Endothelial cell of umbilical vein (primary cell): Measurements from ENCODE around the gene ERLEC1. TPM values are rescaled to one million over a fixed set of nuclear protein-coding genes. Genes with fewer than 3 reads are reported as not detected.

Experiments
- BruUV-seq: library from RNA; stranded (reverse); fragments of 400-500 nt; replicated peaks from 2 replicates; lab custom pipeline; 2021; lab: Mats Ljungman, UMichigan
- CTCF ChIA-PET: fragments of 300-600, 350-600 bp; sonication (Branson Sonifier 250); formaldehyde crosslinking; loops from one replicate; lab custom pipeline; 2021; ENCODE audit warnings: antibody characterized with exemption, inconsistent platforms; lab: Charles Lee
- POLR2A ChIA-PET: fragments of 300-600, 350-600 bp; sonication (Branson Sonifier 250); formaldehyde crosslinking; loops from one replicate; lab custom pipeline; 2021; ENCODE audit warnings: antibody characterized with exemption, inconsistent platforms; lab: Charles Lee
- DNase-seq: peaks from one replicate; pipeline ENCODE4 v3.0.0-alpha.2; 2011; ENCODE audit warnings: low read depth, low spot score
- FAIRE-seq: peaks from 2 replicates; lab custom pipeline; 2011; peaks lifted over from hg19 to GRCh38; lab: Jason Lieb, UNC
- H2AFZ ChIP-seq: 2 replicates; pipeline ENCODE4 v1.6.0; 2012; ENCODE audit warnings: low read depth, low read length, control low read depth, inconsistent platforms
- H3K27ac ChIP-seq: 2 replicates; pipeline ENCODE4 v1.5.1; 2011; ENCODE audit warnings: low read depth, mild to moderate bottlenecking, control low read depth, low read length, moderate library complexity; ENCODE audit not compliant: insufficient read depth
- H3K27me3 ChIP-seq, 2 experiments: 2 replicates each; pipeline versions ENCODE4 v1.6.0 to v1.6.1; 2011; ENCODE audit warnings: low read length in 2 of 2, mixed read lengths in 1 of 2; ENCODE audit not compliant: control insufficient read depth in 2 of 2, insufficient read depth in 2 of 2
- H3K36me3 ChIP-seq, 2 experiments: 2 replicates in 1 of 2; 3 replicates in 1 of 2; pipeline ENCODE4 v1.5.1; 2011; ENCODE audit warnings: low read length in 2 of 2, mild to moderate bottlenecking in 1 of 2, moderate library complexity in 1 of 2; ENCODE audit not compliant: control insufficient read depth in 2 of 2, insufficient read depth in 2 of 2; ENCODE audit errors: extremely low read depth in 1 of 2
- H3K4me1 ChIP-seq: 3 replicates; pipeline ENCODE4 v1.5.1; 2011; ENCODE audit warnings: mild to moderate bottlenecking, low read length; ENCODE audit not compliant: control insufficient read depth, insufficient read depth; ENCODE audit errors: extremely low read depth
- H3K4me2 ChIP-seq: 2 replicates; pipeline ENCODE4 v1.6.1; 2011; ENCODE audit warnings: low read length, control low read depth, mixed read lengths; ENCODE audit not compliant: insufficient read depth
- H3K4me3 ChIP-seq, 3 experiments: fragments of 200-600 bp in 1 of 3; sonication (generic), shearing (Covaris generic) in 1 of 3; replicated peaks in 1 of 3; 2 replicates each; pipeline ENCODE4 v1.5.1; 2011 to 2016; ENCODE audit warnings: control low read depth in 3 of 3, low read length in 3 of 3, mild to moderate bottlenecking in 2 of 3, inconsistent platforms in 1 of 3, low read depth in 1 of 3, moderate library complexity in 1 of 3; ENCODE audit not compliant: insufficient read depth in 1 of 3
- H3K79me2 ChIP-seq: 2 replicates; pipeline ENCODE4 v1.6.0; 2012; ENCODE audit warnings: low read length, inconsistent platforms; ENCODE audit not compliant: control insufficient read depth, insufficient read depth
- H3K9ac ChIP-seq: replicated peaks from 2 replicates; pipeline ENCODE3; 2011; ENCODE audit warnings: low read length, control low read depth; ENCODE audit not compliant: insufficient read depth; ENCODE audit errors: extremely low read depth
- H3K9me1 ChIP-seq: replicated peaks from 3 replicates; pipeline ENCODE4 v1.6.0; 2011; ENCODE audit warnings: mild to moderate bottlenecking, low read length; ENCODE audit not compliant: control insufficient read depth, insufficient read depth; ENCODE audit errors: extremely low read depth
- H3K9me3 ChIP-seq: replicated peaks from 2 replicates; pipeline ENCODE4 v1.5.1; 2012; ENCODE audit warnings: low read length, inconsistent platforms; ENCODE audit not compliant: control insufficient read depth, insufficient read depth
- H4K20me1 ChIP-seq: replicated peaks from 2 replicates; pipeline ENCODE3; 2011; ENCODE audit warnings: mild to moderate bottlenecking, low read length; ENCODE audit not compliant: control insufficient read depth, insufficient read depth; ENCODE audit errors: extremely low read depth
- CTCF ChIP-seq, 2 donors: IDR thresholded peaks; 1 replicate in 1 of 2; 2 replicates in 1 of 2; pipeline ENCODE4 v1.5.1; 2011; ENCODE audit warnings: low read length in 2 of 2, mild to moderate bottlenecking in 2 of 2, moderate library complexity in 2 of 2, control low read depth in 1 of 2, inconsistent platforms in 1 of 2, low read depth in 1 of 2; ENCODE audit not compliant: insufficient read depth in 1 of 2; ENCODE audit errors: extremely low read depth in 1 of 2
- EZH2 ChIP-seq: IDR thresholded peaks from 2 replicates; pipeline ENCODE4 v1.6.1; 2012; ENCODE audit warnings: borderline replicate concordance, low read depth, mild to moderate bottlenecking, moderate library complexity, low read length, inconsistent platforms; ENCODE audit not compliant: severe bottlenecking
- FOS ChIP-seq: IDR thresholded peaks from 2 replicates; pipeline ENCODE4 v1.6.1; 2011; ENCODE audit warnings: mild to moderate bottlenecking, low read length, moderate library complexity, borderline replicate concordance; ENCODE audit not compliant: insufficient read depth
- GATA2 ChIP-seq: IDR thresholded peaks from 2 replicates; pipeline ENCODE4 v1.7.0; 2011; ENCODE audit warnings: low read depth, mild to moderate bottlenecking, moderate library complexity, mixed read lengths, low read length; ENCODE audit not compliant: insufficient read length, insufficient read depth
- JUN ChIP-seq: IDR thresholded peaks from 2 replicates; pipeline ENCODE4 v1.6.1; 2011; ENCODE audit warnings: borderline replicate concordance, low read depth; ENCODE audit not compliant: insufficient read length, insufficient read depth
- MYC ChIP-seq: IDR thresholded peaks from one replicate; pipeline ENCODE4 v1.6.1; 2011; ENCODE audit warnings: mild to moderate bottlenecking, low read depth, low read length
- POLR2A ChIP-seq: IDR thresholded peaks from 2 replicates; pipeline ENCODE4 v1.6.1; 2012; ENCODE audit warnings: low read depth, mild to moderate bottlenecking, control low read depth, low read length
- POLR2AphosphoS5 ChIP-seq: IDR thresholded peaks from 2 replicates; pipeline ENCODE4 v1.6.1; 2012; ENCODE audit warnings: low read depth, mild to moderate bottlenecking, control low read depth, low read length, moderate library complexity; ENCODE audit not compliant: insufficient read depth
- dilution Hi-C: fragments of 300-500 bp; cut with MboI; formaldehyde crosslinking; loops from one replicate; pipeline ENCODE4 v1.15.0; 2019; ENCODE audit warnings: low sequenced_read_pairs; ENCODE audit not compliant: extremely low pct_ligation_motif_present
- intact Hi-C: fragments of 100-400 bp; cut with micrococcal nuclease; formaldehyde crosslinking; loops from one replicate; pipeline ENCODE4 v1.10.0; 2022
- polyA plus RNA-seq, 4 experiments: library from polyadenylated mRNA; depleted of rRNA in 3 of 4; stranded (reverse) in 3 of 4; unstranded in 1 of 4; fragments of >200 nt; gene quantifications; 2 replicates each; pipeline versions ENCODE4 v1.2.1 to v1.2.3, GENCODE V29; 2011 to 2012; ENCODE audit warnings: missing spikeins in 1 of 4
- total RNA-seq: library from RNA; stranded (reverse); gene quantifications from 2 replicates; pipeline ENCODE4 v1.2.3, GENCODE V29; 2021

ERLEC1 gene
- total and polyA plus RNA-seq, 2 donors (not counting 3 experiments of a cell fraction or from before 2014, with no cell fraction given) = 23.1 to 37.6 TPM

- FAIRE-seq (no peak), DNase-seq (no peak)
- H4K20me1 ChIP-seq = no peaks in the 10 kb centered on the region
- H3K4me1 ChIP-seq = no peaks in the 10 kb centered on the region
- H3K36me3 ChIP-seq = peaks cover 3 to 17% of the 10 kb centered on the region in 2 experiments
- no peak overlapping the region for H2AFZ ChIP-seq
- H3K9me1 ChIP-seq = no peaks in the 10 kb centered on the region
- H3K9ac ChIP-seq = no peak overlapping the region
- H3K27me3 ChIP-seq = no peaks in the 10 kb centered on the region
- H3K9me3 ChIP-seq = no peaks in the 10 kb centered on the region
- CTCF ChIA-PET = no interaction called here
- POLR2A ChIA-PET = no interaction called here
- no peak for TF ChIP-seq EZH2
- TF ChIP-seq MYC = no peak
- no peak for TF ChIP-seq POLR2AphosphoS5
- TF ChIP-seq POLR2A = no peak
- no peak for TF ChIP-seq FOS
- no peak for TF ChIP-seq CTCF (IDR thresholded peaks at IDR 0.05; ENCODE audit: extremely low read depth in 1 of 2, insufficient read depth in 1 of 2, low read depth in 1 of 2, low read length in 2 of 2)
- dilution Hi-C loops = no loop called here
- intact Hi-C loops = no loop called here
- no peak overlapping the region for H3K4me3 ChIP-seq
- H3K79me2 ChIP-seq = no peaks in the 10 kb centered on the region
- no TSS peak for BruUV-seq
- no peak overlapping the region for H3K27ac ChIP-seq
- no peak overlapping the region for H3K4me2 ChIP-seq
Measured at GRCh38 chr2:53811601-53812000, 24.8 kb downstream of the ERLEC1 start.

- Histone ChIP-seq H3K36me3 (peaks cover 0 to 14% of the 10 kb centered on the region in 2 experiments), H3K4me2 (no peak overlapping the region), H3K27me3 (no peaks in the 10 kb centered on the region), H3K4me1 (no peaks in the 10 kb centered on the region), H3K9ac (no peak overlapping the region), H4K20me1 (no peaks in the 10 kb centered on the region), H3K79me2 (no peaks in the 10 kb centered on the region), H3K4me3 (no peak overlapping the region), H3K9me1 (no peaks in the 10 kb centered on the region), H3K9me3 (no peaks in the 10 kb centered on the region), H2AFZ (no peak overlapping the region), H3K27ac (no peak overlapping the region)
- DNase-seq = no peak
- intact Hi-C loops (no loop called here), dilution Hi-C loops (no loop called here)
- ChIA-PET POLR2A (no interaction called here), CTCF (interaction anchor here (0.9 kb wide), 1 partner anchor 18 kb away, joined by 3 read pairs; no protein-coding TSS in a partner anchor)
- no peak for FAIRE-seq
- TF ChIP-seq JUN (no peak), POLR2A (no peak), EZH2 (no peak), GATA2 (no peak), CTCF (IDR thresholded peaks at IDR 0.05; ENCODE audit: extremely low read depth in 1 of 2, insufficient read depth in 1 of 2, low read depth in 1 of 2, low read length in 2 of 2) (no peak)
- no TSS peak for BruUV-seq
Measured at GRCh38 chr2:53813151-53813550, 26.3 kb downstream of the ERLEC1 start.
